ENCODE measurements around the gene DENND1A. TPM values are rescaled to one million over a fixed set of nuclear protein-coding genes. Genes with fewer than 3 reads are reported as not detected.

DENND1A gene
- total RNA-seq, 1 donor from 2014 or later: 12.7 TPM

GRCh38 chr9:123926941-123927340 is 3.0 kb downstream of the DENND1A start:
- no peak overlapping the region for H3K4me2 ChIP-seq (ENCODE audit: low read length)
- H3K9me3 ChIP-seq (ENCODE audit: insufficient read depth, low read depth, low read length): no peaks in the 10 kb centered on the region
- no peak overlapping the region for H3K27ac Mint-ChIP-seq (ENCODE audit: unreplicated experiment)
- FAIRE-seq (no peak), DNase-seq (ENCODE audit: low read depth) (no peak)
- H3K27ac ChIP-seq (ENCODE audit: low read depth, low read length): no peak overlapping the region
- H3K27me3 Mint-ChIP-seq (ENCODE audit: low read depth, unreplicated experiment): no peaks in the 10 kb centered on the region
- no peaks in the 10 kb centered on the region for H3K36me3 Mint-ChIP-seq (ENCODE audit: low read depth, unreplicated experiment)
- H3K9me3 Mint-ChIP-seq (ENCODE audit: unreplicated experiment): no peaks in the 10 kb centered on the region
- peaks cover 43% of the 10 kb centered on the region for H3K4me1 Mint-ChIP-seq (ENCODE audit: low read depth, unreplicated experiment)
- no peak overlapping the region for H3K9ac ChIP-seq (ENCODE audit: low read length)
- TF ChIP-seq CTCF (IDR thresholded peaks at IDR 0.05; ENCODE audit: insufficient read depth, low read depth, low read length): no peak
- no peak for TF ChIP-seq EZH2 (IDR thresholded peaks at IDR 0.05; ENCODE audit: insufficient read depth, low read length)
- peaks cover 36% of the 10 kb centered on the region for H4K20me1 ChIP-seq (ENCODE audit: insufficient read depth, low read length)
- H3K4me1 ChIP-seq (ENCODE audit: insufficient read depth, low read length): peaks cover 9% of the 10 kb centered on the region
- H3K27me3 ChIP-seq (ENCODE audit: insufficient read depth, low read length): no peaks in the 10 kb centered on the region
- no peak overlapping the region for H2AFZ ChIP-seq (ENCODE audit: low read depth, low read length)
- H3K79me2 ChIP-seq (ENCODE audit: insufficient read depth, low read length): peaks cover 28% of the 10 kb centered on the region
- H3K36me3 ChIP-seq (ENCODE audit: insufficient read depth, low read length): no peaks in the 10 kb centered on the region
- no peak overlapping the region for H3K4me3 Mint-ChIP-seq (ENCODE audit: unreplicated experiment)
- H3K4me3 ChIP-seq (ENCODE audit: insufficient read depth, low read depth, low read length): no peak overlapping the region

GRCh38 chr9:123925819-123926218 is 4.1 kb downstream of the DENND1A start:
- no peak overlapping the region for H3K4me3 Mint-ChIP-seq (ENCODE audit: unreplicated experiment)
- DNase-seq (ENCODE audit: low read depth): no peak
- no peaks in the 10 kb centered on the region for H3K36me3 ChIP-seq (ENCODE audit: insufficient read depth, low read length)
- no peaks in the 10 kb centered on the region for H3K27me3 Mint-ChIP-seq (ENCODE audit: low read depth, unreplicated experiment)
- FAIRE-seq: no peak
- no peaks in the 10 kb centered on the region for H3K9me3 Mint-ChIP-seq (ENCODE audit: unreplicated experiment)
- H3K9ac ChIP-seq (ENCODE audit: low read length): no peak overlapping the region
- peaks cover 28% of the 10 kb centered on the region for H3K79me2 ChIP-seq (ENCODE audit: insufficient read depth, low read length)
- no peaks in the 10 kb centered on the region for H3K27me3 ChIP-seq (ENCODE audit: insufficient read depth, low read length)
- peaks cover 37% of the 10 kb centered on the region for H3K4me1 Mint-ChIP-seq (ENCODE audit: low read depth, unreplicated experiment)
- H2AFZ ChIP-seq (ENCODE audit: low read depth, low read length): no peak overlapping the region
- no peak for TF ChIP-seq EZH2 (IDR thresholded peaks at IDR 0.05; ENCODE audit: insufficient read depth, low read length)
- no peak for TF ChIP-seq CTCF (IDR thresholded peaks at IDR 0.05; ENCODE audit: insufficient read depth, low read depth, low read length)
- H3K27ac ChIP-seq (ENCODE audit: low read depth, low read length): no peak overlapping the region
- H3K4me1 ChIP-seq (ENCODE audit: insufficient read depth, low read length): peaks cover 9% of the 10 kb centered on the region
- peaks cover 40% of the 10 kb centered on the region for H4K20me1 ChIP-seq (ENCODE audit: insufficient read depth, low read length)
- no peaks in the 10 kb centered on the region for H3K9me3 ChIP-seq (ENCODE audit: insufficient read depth, low read depth, low read length)
- no peak overlapping the region for H3K4me2 ChIP-seq (ENCODE audit: low read length)
- H3K27ac Mint-ChIP-seq (ENCODE audit: unreplicated experiment): no peak overlapping the region
- no peak overlapping the region for H3K4me3 ChIP-seq (ENCODE audit: insufficient read depth, low read depth, low read length)
- H3K36me3 Mint-ChIP-seq (ENCODE audit: low read depth, unreplicated experiment): no peaks in the 10 kb centered on the region

- no peak overlapping the region for H2AFZ ChIP-seq (ENCODE audit: low read depth, low read length)
- H3K79me2 ChIP-seq (ENCODE audit: insufficient read depth, low read length): peaks cover 28% of the 10 kb centered on the region
- H3K9ac ChIP-seq (ENCODE audit: low read length): no peak overlapping the region
- Mint-ChIP-seq H3K9me3 (ENCODE audit: unreplicated experiment) (no peaks in the 10 kb centered on the region), H3K27ac (ENCODE audit: unreplicated experiment) (no peak overlapping the region), H3K27me3 (ENCODE audit: low read depth, unreplicated experiment) (no peaks in the 10 kb centered on the region), H3K4me3 (ENCODE audit: unreplicated experiment) (no peak overlapping the region), H3K4me1 (ENCODE audit: low read depth, unreplicated experiment) (peaks cover 31% of the 10 kb centered on the region), H3K36me3 (ENCODE audit: low read depth, unreplicated experiment) (no peaks in the 10 kb centered on the region)
- DNase-seq (ENCODE audit: low read depth): no peak
- no peak overlapping the region for H3K27ac ChIP-seq (ENCODE audit: low read depth, low read length)
- H3K27me3 ChIP-seq (ENCODE audit: insufficient read depth, low read length): no peaks in the 10 kb centered on the region
- no peaks in the 10 kb centered on the region for H3K9me3 ChIP-seq (ENCODE audit: insufficient read depth, low read depth, low read length)
- no peaks in the 10 kb centered on the region for H3K36me3 ChIP-seq (ENCODE audit: insufficient read depth, low read length)
- H3K4me2 ChIP-seq (ENCODE audit: low read length): no peak overlapping the region
- H3K4me1 ChIP-seq (ENCODE audit: insufficient read depth, low read length): peaks cover 7% of the 10 kb centered on the region
- no peak overlapping the region for H3K4me3 ChIP-seq (ENCODE audit: insufficient read depth, low read depth, low read length)
- TF ChIP-seq EZH2 (IDR thresholded peaks at IDR 0.05; ENCODE audit: insufficient read depth, low read length): no peak
- no peak for TF ChIP-seq CTCF (IDR thresholded peaks at IDR 0.05; ENCODE audit: insufficient read depth, low read depth, low read length)
- peaks cover 40% of the 10 kb centered on the region for H4K20me1 ChIP-seq (ENCODE audit: insufficient read depth, low read length)
- no peak for FAIRE-seq
Measured at GRCh38 chr9:123925161-123925560, 4.8 kb downstream of the DENND1A start.

Measured in astrocyte (in vitro differentiated cells and primary cell).